Measurements from ENCODE around the gene ECHDC1. TPM values are rescaled to one million over a fixed set of nuclear protein-coding genes. Genes with fewer than 3 reads are reported as not detected.

Gene ECHDC1
- total RNA-seq, 4 donors from 2014 or later, result 23.9 to 42.6 (median 38.0) TPM

GRCh38 chr6:127347178-127347577 is 3.8 kb upstream of the ECHDC1 start:
- no peak for TF ChIP-seq POLR2A (IDR thresholded peaks at IDR 0.05)
- TF ChIP-seq POLR2AphosphoS5 (IDR thresholded peaks at IDR 0.05), result no peak
- no peak for TF ChIP-seq EP300 (IDR thresholded peaks at IDR 0.05)
- no peak for TF ChIP-seq CTCF (IDR thresholded peaks at IDR 0.05)
- peaks cover 5% of the 10 kb centered on the region for H3K9me3 ChIP-seq
- no peaks in the 10 kb centered on the region for H3K36me3 ChIP-seq
- H3K4me3 ChIP-seq, result no peak overlapping the region
- H3K27ac ChIP-seq, result no peak overlapping the region
- WGBS, result 50% methylated on average over 2 of the region's 2 CpGs
- peaks cover 16% of the 10 kb centered on the region for H3K4me1 ChIP-seq
- no peaks in the 10 kb centered on the region for H3K27me3 ChIP-seq
- no peak for DNase-seq (ENCODE audit: low spot score in 2 of 2)

GRCh38 chr6:127345521-127345920 is 2.1 kb upstream of the ECHDC1 start:
- H3K27me3 ChIP-seq, result no peaks in the 10 kb centered on the region
- no peak overlapping the region for H3K4me3 ChIP-seq
- DNase-seq (ENCODE audit: low spot score in 2 of 2), result no peak
- peaks cover 32% of the 10 kb centered on the region for H3K4me1 ChIP-seq
- TF ChIP-seq POLR2A (IDR thresholded peaks at IDR 0.05) (no peak), POLR2AphosphoS5 (IDR thresholded peaks at IDR 0.05) (no peak), CTCF (IDR thresholded peaks at IDR 0.05) (no peak), EP300 (IDR thresholded peaks at IDR 0.05) (no peak)
- no peaks in the 10 kb centered on the region for H3K36me3 ChIP-seq
- peaks cover 5% of the 10 kb centered on the region for H3K9me3 ChIP-seq
- no peak overlapping the region for H3K27ac ChIP-seq

- Histone ChIP-seq H3K27me3 (no peaks in the 10 kb centered on the region), H3K9me3 (no peaks in the 10 kb centered on the region), H3K4me3 (peak overlapping the region; percentile 89), H3K27ac (peak overlapping the region; percentile 90), H3K4me1 (peaks cover 41% of the 10 kb centered on the region), H3K36me3 (no peaks in the 10 kb centered on the region)
- DNase-seq (ENCODE audit: low spot score in 2 of 2), result no peak
- TF ChIP-seq POLR2A (IDR thresholded peaks at IDR 0.05) (no peak), POLR2AphosphoS5 (IDR thresholded peaks at IDR 0.05) (no peak), CTCF (IDR thresholded peaks at IDR 0.05) (no peak), EP300 (IDR thresholded peaks at IDR 0.05) (no peak)
- 6% methylated on average over 24 of the region's 24 CpGs for WGBS
Observed at GRCh38 chr6:127343809-127344659, 625 bp upstream of the ECHDC1 start.

- H3K4me1 ChIP-seq, result peaks cover 41% of the 10 kb centered on the region
- DNase-seq (ENCODE audit: low spot score in 2 of 2), result no peak
- peak overlapping the region; percentile 89 for H3K4me3 ChIP-seq
- H3K36me3 ChIP-seq, result no peaks in the 10 kb centered on the region
- WGBS, result 20% methylated on average over 10 of the region's 10 CpGs
- no peaks in the 10 kb centered on the region for H3K9me3 ChIP-seq
- TF ChIP-seq EP300 (IDR thresholded peaks at IDR 0.05) (no peak), POLR2A (IDR thresholded peaks at IDR 0.05) (no peak)
- H3K27ac ChIP-seq, result peak overlapping the region; percentile 90
- no peaks in the 10 kb centered on the region for H3K27me3 ChIP-seq
Observed at GRCh38 chr6:127342296-127342945, 988 bp downstream of the ECHDC1 start.

- Histone ChIP-seq H3K9me3 (no peaks in the 10 kb centered on the region), H3K4me3 (peak overlapping the region; percentile 89), H3K27me3 (no peaks in the 10 kb centered on the region), H3K4me1 (peaks cover 36% of the 10 kb centered on the region), H3K27ac (no peak overlapping the region), H3K36me3 (no peaks in the 10 kb centered on the region)
- no peak for TF ChIP-seq POLR2A (IDR thresholded peaks at IDR 0.05)
- TF ChIP-seq POLR2AphosphoS5 (IDR thresholded peaks at IDR 0.05), result no peak
- no peak for TF ChIP-seq CTCF (IDR thresholded peaks at IDR 0.05)
- TF ChIP-seq EP300 (IDR thresholded peaks at IDR 0.05), result no peak
- DNase-seq (ENCODE audit: low spot score in 2 of 2), result no peak
- 81% methylated on average over 9 of the region's 9 CpGs for WGBS
Observed at GRCh38 chr6:127341471-127342202, 1.8 kb downstream of the ECHDC1 start.

All from suprapubic skin (tissue), 4 donors.